HT-29 (cell line): Measurements from ENCODE around the gene OTOA. TPM values are rescaled to one million over a fixed set of nuclear protein-coding genes. Genes with fewer than 3 reads are reported as not detected.
"Not testable (repeated sequence)": the region's sequence is repeated elsewhere in the genome, so short reads cannot be mapped to it uniquely, and the experiment has no call there.

Source experiments
- DNase-seq: peaks from one replicate; pipeline ENCODE4 v3.0.0-alpha.2; 2015; ENCODE audit warnings: low spot score
- total RNA-seq: library from RNA; depleted of rRNA; stranded (reverse); fragments of >200 nt; shearing (Covaris generic); gene quantifications from 2 replicates; pipeline ENCODE4 v1.2.3, GENCODE V29; 2014; rRNA removed

OTOA gene
- 0.05 and 0.08 TPM in 2 replicates for total RNA-seq

- DNase-seq = no peak
Measured at GRCh38 chr16:21663889-21664647, at the start of gene OTOA. OTOA (plus strand) TSS chr16:21663968; CDS start chr16:21678515, 14,547 bp downstream.

GRCh38 chr16:21614896-21615295, 48.9 kb upstream of the OTOA start:
- no peak for DNase-seq

GRCh38 chr16:21617607-21618006, 46.2 kb upstream of the OTOA start:
- DNase-seq = no peak

GRCh38 chr16:21618281-21618680, 45.5 kb upstream of the OTOA start:
- DNase-seq = no peak

- no peak for DNase-seq
Measured at GRCh38 chr16:21619765-21620425, 43.9 kb upstream of the OTOA start.

GRCh38 chr16:21620592-21620991, 43.2 kb upstream of the OTOA start:
- no peak for DNase-seq

GRCh38 chr16:21622545-21622944, 41.2 kb upstream of the OTOA start:
- no peak for DNase-seq

GRCh38 chr16:21625026-21625425, 38.7 kb upstream of the OTOA start:
- DNase-seq = no peak

- peak; percentile 89 for DNase-seq
Measured at GRCh38 chr16:21626659-21627277, 37.0 kb upstream of the OTOA start.

- DNase-seq = no peak
Measured at GRCh38 chr16:21628121-21628726, 35.5 kb upstream of the OTOA start.

- no peak for DNase-seq
Measured at GRCh38 chr16:21628772-21629171, 35.0 kb upstream of the OTOA start.

- not testable (repeated sequence) for DNase-seq
Measured at GRCh38 chr16:21629616-21630539, 33.9 kb upstream of the OTOA start.

GRCh38 chr16:21630866-21631265, 32.9 kb upstream of the OTOA start:
- peak; percentile 55 for DNase-seq

GRCh38 chr16:21631376-21631775, 32.4 kb upstream of the OTOA start:
- peak; percentile 31 for DNase-seq

- not testable (repeated sequence) for DNase-seq
Measured at GRCh38 chr16:21631951-21632575, 31.7 kb upstream of the OTOA start.

- no peak for DNase-seq
Measured at GRCh38 chr16:21634216-21634615, 29.6 kb upstream of the OTOA start.

GRCh38 chr16:21635694-21636093, 28.1 kb upstream of the OTOA start:
- DNase-seq = not testable (repeated sequence)

- DNase-seq = no peak
Measured at GRCh38 chr16:21637032-21637968, 26.5 kb upstream of the OTOA start.

- no peak for DNase-seq
Measured at GRCh38 chr16:21638573-21638975, 25.2 kb upstream of the OTOA start.
